K562 (cell line): ENCODE measurements around the gene MSANTD1. TPM values are rescaled to one million over a fixed set of nuclear protein-coding genes. Genes with fewer than 3 reads are reported as not detected.

Experiments
- ATAC-seq: fragments of 200-7000 bp; cut with Tn5 transposase; 3 replicates; pipeline ENCODE4 v1.9.1; 2020; ENCODE audit warnings: moderate library complexity
- BruUV-seq: library from RNA; stranded (reverse); fragments of 400-500 nt; replicated peaks from 2 replicates; lab custom pipeline; 2021; lab: Mats Ljungman, UMichigan
- CTCF ChIA-PET: fragments of 300-600 bp; formaldehyde crosslinking; extraction: SDS; loops from one replicate; lab custom pipeline; 2021; ENCODE audit warnings: low intra/inter-chr PET ratio; lab: Yijun Ruan, JAX
- POLR2A ChIA-PET: fragments of 300-600, 350-650 bp; sonication (Branson Sonifier 250); formaldehyde crosslinking; extraction: SDS; loops from one replicate; lab custom pipeline; 2021; ENCODE audit warnings: antibody characterized with exemption, inconsistent platforms; lab: Yijun Ruan, JAX
- DNase-seq, 4 experiments: peaks; one replicate each; pipeline versions ENCODE4 v3.0.0 to v3.0.0-alpha.2; 2011 to 2018; ENCODE audit warnings: low spot score in 3 of 4, mixed read lengths in 3 of 4; ENCODE audit errors: extremely low read depth in 1 of 4
- FAIRE-seq: peaks from 2 replicates; lab custom pipeline; 2011; peaks lifted over from hg19 to GRCh38; lab: Jason Lieb, UNC
- H2AFZ ChIP-seq: 2 replicates; pipeline ENCODE4 v1.6.0; 2011; ENCODE audit warnings: low read depth, low read length, control low read depth, inconsistent platforms
- H3K27ac ChIP-seq: fragments of 200-600 bp; 3 replicates; pipeline ENCODE4 v1.8.0; 2011; ENCODE audit warnings: low read depth, mild to moderate bottlenecking, control low read depth, inconsistent platforms, low read length, moderate library complexity, mixed read lengths; ENCODE audit errors: extremely low read depth
- H3K27me3 ChIP-seq, 2 experiments: fragments of 300-600 bp in 1 of 2; 2 replicates in 1 of 2; 3 replicates in 1 of 2; pipeline versions ENCODE4 v1.6.0 to v1.8.0; 2011; ENCODE audit warnings: inconsistent platforms in 2 of 2, low read length in 2 of 2, mild to moderate bottlenecking in 1 of 2, mixed read lengths in 1 of 2, moderate library complexity in 1 of 2; ENCODE audit not compliant: control insufficient read depth in 2 of 2, insufficient read depth in 2 of 2
- H3K36me3 ChIP-seq: fragments of 300-600 bp; 3 replicates; pipeline ENCODE4 v1.8.0; 2011; ENCODE audit warnings: mild to moderate bottlenecking, low read length, inconsistent platforms; ENCODE audit not compliant: control insufficient read depth, insufficient read depth
- H3K4me1 ChIP-seq, 2 experiments: fragments of 200-600 bp in 1 of 2; replicated peaks in 1 of 2; 2 replicates in 1 of 2; 3 replicates in 1 of 2; pipeline versions ENCODE4 v1.5.1 to v1.8.0; 2011; ENCODE audit warnings: inconsistent platforms in 2 of 2, low read length in 2 of 2, mild to moderate bottlenecking in 1 of 2, mixed read lengths in 1 of 2, moderate library complexity in 1 of 2; ENCODE audit not compliant: control insufficient read depth in 2 of 2, insufficient read depth in 2 of 2
- H3K4me2 ChIP-seq: 2 replicates; pipeline ENCODE4 v1.6.1; 2011; ENCODE audit warnings: low read length, control low read depth, inconsistent platforms, mixed read lengths; ENCODE audit not compliant: insufficient read depth
- H3K4me3 ChIP-seq: fragments of 200-600 bp; sonication (generic), shearing (Covaris generic); 2 replicates; pipeline ENCODE4 v1.5.1; 2016; ENCODE audit warnings: control low read depth, inconsistent platforms
- H3K79me2 ChIP-seq: fragments of 200-600 bp; 3 replicates; pipeline ENCODE4 v1.8.0; 2011; ENCODE audit warnings: low read length, inconsistent platforms; ENCODE audit not compliant: control insufficient read depth, insufficient read depth
- H3K9ac ChIP-seq, 2 experiments: 2 replicates each; pipeline versions ENCODE4 v1.6.0 to v1.6.1; 2011; ENCODE audit warnings: low read depth in 2 of 2, low read length in 2 of 2, control low read depth in 1 of 2, inconsistent platforms in 1 of 2, mild to moderate bottlenecking in 1 of 2, mixed read lengths in 1 of 2; ENCODE audit not compliant: insufficient read depth in 1 of 2
- H3K9me1 ChIP-seq: one replicate; pipeline ENCODE4 v1.6.0; 2011; ENCODE audit warnings: inconsistent platforms, mild to moderate bottlenecking, low read length, moderate library complexity; ENCODE audit not compliant: control insufficient read depth, insufficient read depth
- H3K9me3 ChIP-seq: replicated peaks from 2 replicates; pipeline ENCODE4 v1.5.1; 2011; ENCODE audit warnings: low read depth, low read length, inconsistent platforms; ENCODE audit not compliant: control insufficient read depth, insufficient read depth
- H4K20me1 ChIP-seq: replicated peaks from 2 replicates; pipeline ENCODE4 v1.6.1; 2011; ENCODE audit warnings: low read length, inconsistent platforms, mixed read lengths; ENCODE audit not compliant: control insufficient read depth, insufficient read depth
- BHLHE40 ChIP-seq: IDR thresholded peaks from 2 replicates; pipeline ENCODE4 v1.6.1; 2011; ENCODE audit warnings: low read length, improper control_type of control experiment
- MTA2 ChIP-seq: fragments of 450-650 bp; IDR thresholded peaks from 2 replicates; pipeline ENCODE4 v1.6.1; 2016; ENCODE audit warnings: low read depth
- STAG1 ChIP-seq: sonication (generic); formaldehyde crosslinking; IDR thresholded peaks from 2 replicates; pipeline ENCODE4 v1.5.0; 2020; ENCODE audit warnings: missing genetic modification reagents, borderline replicate concordance
- ZNF175 ChIP-seq: fragments of 200-800 bp; sonication (Bioruptor generic); IDR thresholded peaks from 2 replicates; pipeline ENCODE4 v1.6.1; 2016; ENCODE audit warnings: low read depth, mild to moderate bottlenecking, missing genetic modification characterization, missing compliant biosample characterization
- ZNF184 ChIP-seq: sonication (generic); formaldehyde crosslinking; IDR thresholded peaks from 2 replicates; pipeline ENCODE4 v1.5.0; 2020; ENCODE audit warnings: missing genetic modification reagents
- ZNF584 ChIP-seq: fragments of 200-800 bp; sonication (Bioruptor generic); IDR thresholded peaks from 2 replicates; pipeline ENCODE4 v1.6.1; 2016; ENCODE audit warnings: low read depth, mild to moderate bottlenecking, missing genetic modification characterization, missing compliant biosample characterization
- ZNF589 ChIP-seq: fragments of 200-800 bp; sonication (Bioruptor generic); IDR thresholded peaks from 2 replicates; pipeline ENCODE4 v1.6.1; 2016; ENCODE audit warnings: low read depth, missing genetic modification characterization, missing compliant biosample characterization
- WGBS: fragments of 100-300 bp; shearing (Covaris generic); methylation state at CpG from one replicate; pipeline ENCODE4 v1.1.6; 2016; ENCODE audit warnings: low coverage, mixed read lengths; ENCODE audit not compliant: insufficient coverage; ENCODE audit errors: missing lambda C conversion rate; 5-methylcytosine and 5-hydroxymethylcytosine counted together
- in situ Hi-C: fragments of 300-500 bp; cut with MboI; formaldehyde crosslinking; loops from 4 replicates; pipeline ENCODE4 v1.15.0; 2018; ENCODE audit warnings: inconsistent platforms, mixed read lengths
- intact Hi-C: fragments of 100-400 bp; cut with micrococcal nuclease; formaldehyde crosslinking; loops from 2 replicates; pipeline ENCODE4 v1.14.2; 2022
- polyA plus RNA-seq, 8 experiments: library from polyadenylated mRNA; depleted of rRNA in 4 of 8; stranded (reverse) in 5 of 8; unstranded in 3 of 8; fragments of >200 nt; fragmentation: Nextera tagmentation in 2 of 8; fragmentation: Illumina TruSeq in 1 of 8; extraction: Ambion mirVana in 2 of 8; extraction: Trizol in 1 of 8; gene quantifications; 2 replicates each; pipeline versions ENCODE4 v1.2.1 to v1.2.3, GENCODE V29; 2011 to 2014; ENCODE audit warnings: inconsistent platforms in 1 of 8, missing spikeins in 1 of 8
- total RNA-seq, 7 experiments: library from RNA; depleted of rRNA in 6 of 7; stranded (reverse); fragments of >200 nt in 6 of 7; fragmentation: Illumina TruSeq in 2 of 7; extraction: Trizol in 2 of 7; gene quantifications; 2 replicates each; pipeline versions ENCODE4 v1.2.1 to v1.2.3, GENCODE V29; 2011 to 2021; ENCODE audit warnings: low replicate concordance in 1 of 7
- TF ChIP-seq, protein P1 (sequence below): sonication (generic); IDR thresholded peaks from 2 replicates; pipeline ENCODE4 v1.6.1; 2016
- TF ChIP-seq, protein P2 (sequence below): IDR thresholded peaks from 3 replicates; pipeline ENCODE4 v1.6.1; 2011; ENCODE audit warnings: borderline replicate concordance, mild to moderate bottlenecking, moderate library complexity; ENCODE audit not compliant: insufficient read length; ENCODE audit errors: extremely low read depth
- TF ChIP-seq, protein P3 (sequence below): fragments of 450-650 bp; IDR thresholded peaks from one replicate; pipeline ENCODE4 v1.6.1; 2018; ENCODE audit warnings: mild to moderate bottlenecking, moderate library complexity; ENCODE audit not compliant: partially characterized antibody

The MSANTD1 gene
- total and polyA plus RNA-seq, 9 of the 15 experiments (the other 6 are each of a cell fraction or from before 2014, with no cell fraction given): 0.04 to 0.09 (median 0.07) TPM; not detected in 6

DNA sequence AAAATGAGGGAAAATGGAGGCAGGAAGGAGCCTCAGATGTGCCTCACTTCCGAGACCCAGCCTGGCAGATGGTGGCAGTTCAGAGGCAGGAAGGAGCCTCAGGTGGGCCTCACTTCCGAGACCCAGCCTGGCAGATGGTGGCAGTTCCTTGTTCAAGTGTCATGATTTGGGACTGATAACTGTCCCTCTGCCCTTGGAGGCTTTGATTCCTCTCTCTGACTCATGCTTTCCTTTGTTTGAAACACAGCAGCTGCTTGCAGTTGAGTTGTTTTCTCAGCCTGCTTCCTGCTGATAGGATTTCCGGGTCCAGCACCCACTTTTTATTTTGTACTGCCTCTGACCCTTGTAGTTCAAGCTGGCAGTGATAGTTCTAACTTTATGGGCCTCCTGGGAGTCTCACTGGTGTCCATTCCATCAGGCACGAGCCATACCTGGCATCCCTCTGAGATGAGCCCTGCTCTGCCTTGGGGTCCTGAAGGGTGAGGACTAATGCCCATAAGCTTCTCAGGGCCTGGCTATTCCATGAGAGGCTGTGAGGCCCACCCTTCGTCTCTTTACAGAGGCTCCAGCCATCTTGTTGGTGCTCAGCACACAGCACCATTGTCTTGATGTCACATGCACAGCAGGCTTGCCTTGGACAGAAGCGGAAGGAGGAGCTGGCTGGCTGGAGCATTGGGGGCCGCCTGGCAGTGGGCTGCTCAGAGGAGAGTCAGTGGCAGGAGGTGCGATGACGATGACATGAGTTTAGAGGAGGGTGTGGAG lies 56.8 kb downstream of the MSANTD1 start:
- H3K4me2 ChIP-seq: no peak overlapping the region
- H3K9ac ChIP-seq: no peak overlapping the region
- no TSS peak for BruUV-seq
- WGBS: 24% methylated on average over 9 of the region's 9 CpGs
- peaks cover 9 to 10% of the 10 kb centered on the region in 2 experiments; a peak in 2 of 5 replicates for H3K4me1 ChIP-seq
- ATAC-seq (peak; percentile 19; the same call in 2 of the 3 replicates), DNase-seq (peak in 3 of 4 experiments; percentile 33 to 50 (median 41)), FAIRE-seq (peak; percentile 40)
- H3K9me3 ChIP-seq: no peaks in the 10 kb centered on the region
- in situ Hi-C loops (no loop called here), intact Hi-C loops (no loop called here)
- peaks cover 3 to 64% of the 10 kb centered on the region in 2 experiments; a peak in 2 of 5 replicates for H3K27me3 ChIP-seq
- no peaks in the 10 kb centered on the region for H3K36me3 ChIP-seq
- H4K20me1 ChIP-seq: peaks cover 62% of the 10 kb centered on the region
- no peak overlapping the region for H3K27ac ChIP-seq
- ChIA-PET CTCF (no interaction called here), POLR2A (interaction anchor here (0.6 to 1.2 kb wide), 2 partner anchors 22 to 286 kb away, joined by 3 read pairs; no protein-coding TSS in a partner anchor)
- no peaks in the 10 kb centered on the region for H3K79me2 ChIP-seq
- no peak overlapping the region for H2AFZ ChIP-seq
- H3K9me1 ChIP-seq: no peaks in the 10 kb centered on the region
- no peak overlapping the region for H3K4me3 ChIP-seq
- peak; percentile 56; the same call in 1 of the 2 replicates for TF ChIP-seq MTA2
- TF ChIP-seq ZNF184 (CRISPR knock-in tag): no peak
- TF ChIP-seq, protein P1, sequence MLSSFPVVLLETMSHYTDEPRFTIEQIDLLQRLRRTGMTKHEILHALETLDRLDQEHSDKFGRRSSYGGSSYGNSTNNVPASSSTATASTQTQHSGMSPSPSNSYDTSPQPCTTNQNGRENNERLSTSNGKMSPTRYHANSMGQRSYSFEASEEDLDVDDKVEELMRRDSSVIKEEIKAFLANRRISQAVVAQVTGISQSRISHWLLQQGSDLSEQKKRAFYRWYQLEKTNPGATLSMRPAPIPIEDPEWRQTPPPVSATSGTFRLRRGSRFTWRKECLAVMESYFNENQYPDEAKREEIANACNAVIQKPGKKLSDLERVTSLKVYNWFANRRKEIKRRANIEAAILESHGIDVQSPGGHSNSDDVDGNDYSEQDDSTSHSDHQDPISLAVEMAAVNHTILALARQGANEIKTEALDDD: no peak
- TF ChIP-seq ZNF589: 0 out of 2 replicates have a peak, but pooled peaks have one; percentile 48
- peak; percentile 83; the same call in 1 of the 2 replicates for TF ChIP-seq ZNF175
- peak; percentile 6; the same call in 1 of the 2 replicates for TF ChIP-seq BHLHE40
- TF ChIP-seq, protein P2, sequence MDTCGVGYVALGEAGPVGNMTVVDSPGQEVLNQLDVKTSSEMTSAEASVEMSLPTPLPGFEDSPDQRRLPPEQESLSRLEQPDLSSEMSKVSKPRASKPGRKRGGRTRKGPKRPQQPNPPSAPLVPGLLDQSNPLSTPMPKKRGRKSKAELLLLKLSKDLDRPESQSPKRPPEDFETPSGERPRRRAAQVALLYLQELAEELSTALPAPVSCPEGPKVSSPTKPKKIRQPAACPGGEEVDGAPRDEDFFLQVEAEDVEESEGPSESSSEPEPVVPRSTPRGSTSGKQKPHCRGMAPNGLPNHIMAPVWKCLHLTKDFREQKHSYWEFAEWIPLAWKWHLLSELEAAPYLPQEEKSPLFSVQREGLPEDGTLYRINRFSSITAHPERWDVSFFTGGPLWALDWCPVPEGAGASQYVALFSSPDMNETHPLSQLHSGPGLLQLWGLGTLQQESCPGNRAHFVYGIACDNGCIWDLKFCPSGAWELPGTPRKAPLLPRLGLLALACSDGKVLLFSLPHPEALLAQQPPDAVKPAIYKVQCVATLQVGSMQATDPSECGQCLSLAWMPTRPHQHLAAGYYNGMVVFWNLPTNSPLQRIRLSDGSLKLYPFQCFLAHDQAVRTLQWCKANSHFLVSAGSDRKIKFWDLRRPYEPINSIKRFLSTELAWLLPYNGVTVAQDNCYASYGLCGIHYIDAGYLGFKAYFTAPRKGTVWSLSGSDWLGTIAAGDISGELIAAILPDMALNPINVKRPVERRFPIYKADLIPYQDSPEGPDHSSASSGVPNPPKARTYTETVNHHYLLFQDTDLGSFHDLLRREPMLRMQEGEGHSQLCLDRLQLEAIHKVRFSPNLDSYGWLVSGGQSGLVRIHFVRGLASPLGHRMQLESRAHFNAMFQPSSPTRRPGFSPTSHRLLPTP: no peak
- TF ChIP-seq, protein P3, sequence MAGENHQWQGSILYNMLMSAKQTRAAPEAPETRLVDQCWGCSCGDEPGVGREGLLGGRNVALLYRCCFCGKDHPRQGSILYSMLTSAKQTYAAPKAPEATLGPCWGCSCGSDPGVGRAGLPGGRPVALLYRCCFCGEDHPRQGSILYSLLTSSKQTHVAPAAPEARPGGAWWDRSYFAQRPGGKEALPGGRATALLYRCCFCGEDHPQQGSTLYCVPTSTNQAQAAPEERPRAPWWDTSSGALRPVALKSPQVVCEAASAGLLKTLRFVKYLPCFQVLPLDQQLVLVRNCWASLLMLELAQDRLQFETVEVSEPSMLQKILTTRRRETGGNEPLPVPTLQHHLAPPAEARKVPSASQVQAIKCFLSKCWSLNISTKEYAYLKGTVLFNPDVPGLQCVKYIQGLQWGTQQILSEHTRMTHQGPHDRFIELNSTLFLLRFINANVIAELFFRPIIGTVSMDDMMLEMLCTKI: no peak
- no peak for TF ChIP-seq STAG1 (CRISPR knock-in tag)
- TF ChIP-seq ZNF584 (CRISPR knock-in tag): peak; percentile 70; the same call in 1 of the 2 replicates
